ENCODE data around the gene CEND1.

DNA sequence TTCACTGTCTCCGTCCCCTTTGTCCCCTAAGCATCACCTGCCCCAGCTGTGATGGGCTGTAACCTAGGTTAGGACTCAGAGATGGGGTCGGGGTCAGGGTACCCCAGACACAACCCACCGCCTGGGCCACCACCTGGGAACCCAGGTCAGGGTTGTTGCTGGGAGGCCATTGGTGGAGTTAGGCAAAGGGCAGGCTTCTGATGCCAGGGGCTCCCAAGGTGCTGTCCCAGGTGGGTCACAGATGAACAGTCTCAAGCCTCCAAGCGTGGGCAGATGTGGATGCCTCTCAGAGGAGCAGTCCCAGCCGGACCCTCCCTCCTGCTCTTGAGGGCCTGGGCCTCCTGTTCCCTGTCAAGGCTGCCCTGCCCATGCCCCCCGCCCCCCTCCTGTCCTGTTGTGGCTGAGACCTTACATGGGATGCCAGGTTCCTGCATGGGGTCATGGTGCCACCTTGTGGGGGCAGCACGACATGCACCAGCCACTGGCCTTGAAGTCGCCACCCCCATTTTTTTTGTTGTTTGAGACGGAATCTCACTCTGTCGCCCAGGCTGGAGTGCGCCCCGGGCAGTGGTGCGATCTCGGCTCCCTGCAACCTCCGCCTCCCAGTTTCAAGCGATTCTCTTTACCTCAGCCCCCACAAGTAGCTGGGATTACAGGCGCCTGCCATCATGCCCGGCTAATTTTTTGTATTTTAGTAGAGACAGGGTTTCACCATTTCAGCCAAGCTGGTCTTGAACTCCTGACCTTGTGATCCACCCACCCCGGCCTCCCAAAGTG, 24.7 kb downstream of the CEND1 start:
- TF ChIP-seq, protein P1, sequence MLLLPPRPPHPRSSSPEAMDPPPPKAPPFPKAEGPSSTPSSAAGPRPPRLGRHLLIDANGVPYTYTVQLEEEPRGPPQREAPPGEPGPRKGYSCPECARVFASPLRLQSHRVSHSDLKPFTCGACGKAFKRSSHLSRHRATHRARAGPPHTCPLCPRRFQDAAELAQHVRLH (CRISPR knock-in tag; IDR thresholded peaks at IDR 0.05; ENCODE audit: borderline replicate concordance, low read depth), result no peak
- TF ChIP-seq ZNF546 (CRISPR knock-in tag; conservative IDR thresholded peaks at IDR 0.05), result no peak
- no peak for TF ChIP-seq ZNF256 (CRISPR knock-in tag; conservative IDR thresholded peaks at IDR 0.05)
- no peak for TF ChIP-seq HNF4G (IDR thresholded peaks at IDR 0.05; ENCODE audit: borderline replicate concordance, low read depth, low read length)
- TF ChIP-seq HNF4G (CRISPR knock-in tag; IDR thresholded peaks at IDR 0.05; ENCODE audit: borderline replicate concordance, low read depth), result no peak
- 0 out of 2 replicates have a peak, but pooled peaks have one; percentile 19 for TF ChIP-seq SMC3 (IDR thresholded peaks at IDR 0.05; ENCODE audit: low read length)
- TF ChIP-seq, protein P2, sequence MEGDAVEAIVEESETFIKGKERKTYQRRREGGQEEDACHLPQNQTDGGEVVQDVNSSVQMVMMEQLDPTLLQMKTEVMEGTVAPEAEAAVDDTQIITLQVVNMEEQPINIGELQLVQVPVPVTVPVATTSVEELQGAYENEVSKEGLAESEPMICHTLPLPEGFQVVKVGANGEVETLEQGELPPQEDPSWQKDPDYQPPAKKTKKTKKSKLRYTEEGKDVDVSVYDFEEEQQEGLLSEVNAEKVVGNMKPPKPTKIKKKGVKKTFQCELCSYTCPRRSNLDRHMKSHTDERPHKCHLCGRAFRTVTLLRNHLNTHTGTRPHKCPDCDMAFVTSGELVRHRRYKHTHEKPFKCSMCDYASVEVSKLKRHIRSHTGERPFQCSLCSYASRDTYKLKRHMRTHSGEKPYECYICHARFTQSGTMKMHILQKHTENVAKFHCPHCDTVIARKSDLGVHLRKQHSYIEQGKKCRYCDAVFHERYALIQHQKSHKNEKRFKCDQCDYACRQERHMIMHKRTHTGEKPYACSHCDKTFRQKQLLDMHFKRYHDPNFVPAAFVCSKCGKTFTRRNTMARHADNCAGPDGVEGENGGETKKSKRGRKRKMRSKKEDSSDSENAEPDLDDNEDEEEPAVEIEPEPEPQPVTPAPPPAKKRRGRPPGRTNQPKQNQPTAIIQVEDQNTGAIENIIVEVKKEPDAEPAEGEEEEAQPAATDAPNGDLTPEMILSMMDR (CRISPR knock-in tag; IDR thresholded peaks at IDR 0.05), result peak; percentile 86
- TF ChIP-seq NFE2 (CRISPR knock-in tag; IDR thresholded peaks at IDR 0.05), result no peak
- no peak for TF ChIP-seq HNF4A (CRISPR knock-in tag; IDR thresholded peaks at IDR 0.05)
- TF ChIP-seq SYNCRIP (IDR thresholded peaks at IDR 0.05; ENCODE audit: insufficient read depth, low read depth, low read length), result no peak
- no peak for TF ChIP-seq EZH2 (conservative IDR thresholded peaks at IDR 0.05; ENCODE audit: low read depth, low read length)
- TF ChIP-seq POLR2A (IDR thresholded peaks at IDR 0.05; ENCODE audit: insufficient read depth in 1 of 2, low read depth in 2 of 2, low read length in 2 of 2), result no peak; a peak in 1 of 4 replicates

All from HepG2 (cell line).